ENCODE data around the gene TMEM184B. TPM values are rescaled to one million over a fixed set of nuclear protein-coding genes. Genes with fewer than 3 reads are reported as not detected.

TMEM184B gene
- polyA plus RNA-seq, 4 donors = 7.3 to 47.4 (median 20.3) TPM

- Histone ChIP-seq H3K9me3 (ENCODE audit: control insufficient read depth in 2 of 2, insufficient read depth in 1 of 2, low read depth in 1 of 2, low read length in 1 of 2) (no peaks in the 10 kb centered on the region), H3K27me3 (ENCODE audit: control insufficient read depth in 3 of 3, insufficient read depth in 3 of 3, low read length in 3 of 3) (no peaks in the 10 kb centered on the region), H3K4me1 (ENCODE audit: control insufficient read depth in 3 of 3, insufficient read depth in 2 of 3, low read depth in 1 of 3, low read length in 2 of 3) (peaks cover 0 to 15% (median 5%) of the 10 kb centered on the region in 3 donors), H3K27ac (ENCODE audit: low read depth in 1 of 3, low read length in 2 of 3) (no peak overlapping the region), H3K4me3 (ENCODE audit: low read depth in 1 of 3, low read length in 3 of 3) (no peak overlapping the region), H3K36me3 (ENCODE audit: control insufficient read depth in 3 of 3, insufficient read depth in 2 of 3, low read depth in 1 of 3, low read length in 3 of 3) (peaks cover 0 to 56% (median 0%) of the 10 kb centered on the region in 3 donors)
- no peak for FAIRE-seq
- WGBS, 3 donors = 91 to 94% (median 94%) methylated on average over 7 of the region's 7 CpGs
- no peak for DNase-seq
These were observed 61.3 kb downstream of the TMEM184B start for GRCh38 chr22:38211556-38211955.

GRCh38 chr22:38208551-38208968 lies 64.2 kb downstream of the TMEM184B start:
- DNase-seq (no peak), FAIRE-seq (no peak)
- Histone ChIP-seq H3K27ac (ENCODE audit: low read depth in 1 of 3, low read length in 2 of 3) (no peak overlapping the region), H3K4me3 (ENCODE audit: low read depth in 1 of 3, low read length in 3 of 3) (no peak overlapping the region), H3K4me1 (ENCODE audit: control insufficient read depth in 3 of 3, insufficient read depth in 2 of 3, low read depth in 1 of 3, low read length in 2 of 3) (peaks cover 0 to 12% (median 5%) of the 10 kb centered on the region in 3 donors), H3K36me3 (ENCODE audit: control insufficient read depth in 3 of 3, insufficient read depth in 2 of 3, low read depth in 1 of 3, low read length in 3 of 3) (peaks cover 0 to 58% (median 0%) of the 10 kb centered on the region in 3 donors), H3K27me3 (ENCODE audit: control insufficient read depth in 3 of 3, insufficient read depth in 3 of 3, low read length in 3 of 3) (no peaks in the 10 kb centered on the region), H3K9me3 (ENCODE audit: control insufficient read depth in 2 of 2, insufficient read depth in 1 of 2, low read depth in 1 of 2, low read length in 1 of 2) (no peaks in the 10 kb centered on the region)
- WGBS, 3 donors = 64 to 77% (median 71%) methylated on average over 6 of the region's 6 CpGs

- WGBS, 3 donors = 91 to 95% (median 92%) methylated on average over 7 of the region's 7 CpGs
- no peaks in the 10 kb centered on the region for H3K9me3 ChIP-seq (ENCODE audit: control insufficient read depth in 2 of 2, insufficient read depth in 1 of 2, low read depth in 1 of 2, low read length in 1 of 2)
- FAIRE-seq (no peak), DNase-seq (no peak)
- peaks cover 0 to 15% (median 5%) of the 10 kb centered on the region in 3 donors for H3K4me1 ChIP-seq (ENCODE audit: control insufficient read depth in 3 of 3, insufficient read depth in 2 of 3, low read depth in 1 of 3, low read length in 2 of 3)
- H3K4me3 ChIP-seq (ENCODE audit: low read depth in 1 of 3, low read length in 3 of 3) = no peak overlapping the region
- peaks cover 0 to 58% (median 0%) of the 10 kb centered on the region in 3 donors for H3K36me3 ChIP-seq (ENCODE audit: control insufficient read depth in 3 of 3, insufficient read depth in 2 of 3, low read depth in 1 of 3, low read length in 3 of 3)
- no peak overlapping the region for H3K27ac ChIP-seq (ENCODE audit: low read depth in 1 of 3, low read length in 2 of 3)
- H3K27me3 ChIP-seq (ENCODE audit: control insufficient read depth in 3 of 3, insufficient read depth in 3 of 3, low read length in 3 of 3) = no peaks in the 10 kb centered on the region
These were observed 64.8 kb downstream of the TMEM184B start for GRCh38 chr22:38207898-38208432.

GRCh38 chr22:38205261-38206128 lies 67.3 kb downstream of the TMEM184B start:
- H3K27me3 ChIP-seq (ENCODE audit: control insufficient read depth in 3 of 3, insufficient read depth in 3 of 3, low read length in 3 of 3) = no peaks in the 10 kb centered on the region
- no peak for FAIRE-seq
- peaks cover 0 to 26% (median 5%) of the 10 kb centered on the region in 3 donors for H3K4me1 ChIP-seq (ENCODE audit: control insufficient read depth in 3 of 3, insufficient read depth in 2 of 3, low read depth in 1 of 3, low read length in 2 of 3)
- no peak for DNase-seq
- no peak overlapping the region for H3K4me3 ChIP-seq (ENCODE audit: low read depth in 1 of 3, low read length in 3 of 3)
- H3K36me3 ChIP-seq (ENCODE audit: control insufficient read depth in 3 of 3, insufficient read depth in 2 of 3, low read depth in 1 of 3, low read length in 3 of 3) = peaks cover 0 to 47% (median 0%) of the 10 kb centered on the region in 3 donors
- H3K9me3 ChIP-seq (ENCODE audit: control insufficient read depth in 2 of 2, insufficient read depth in 1 of 2, low read depth in 1 of 2, low read length in 1 of 2) = no peaks in the 10 kb centered on the region
- H3K27ac ChIP-seq (ENCODE audit: low read depth in 1 of 3, low read length in 2 of 3) = peak overlapping the region in 1 of 3 donors; percentile 41
- 74 to 87% (median 84%) methylated on average over 14 to 15 of the region's 15 CpGs for WGBS, 3 donors

GRCh38 chr22:38204784-38205183 lies 68.0 kb downstream of the TMEM184B start:
- 62 to 80% (median 72%) methylated on average over 7 of the region's 7 CpGs for WGBS, 3 donors
- no peak overlapping the region for H3K4me3 ChIP-seq (ENCODE audit: low read depth in 1 of 3, low read length in 3 of 3)
- DNase-seq (no peak), FAIRE-seq (no peak)
- H3K27ac ChIP-seq (ENCODE audit: low read depth in 1 of 3, low read length in 2 of 3) = peak overlapping the region in 1 of 3 donors; percentile 41
- H3K4me1 ChIP-seq (ENCODE audit: control insufficient read depth in 3 of 3, insufficient read depth in 2 of 3, low read depth in 1 of 3, low read length in 2 of 3) = peaks cover 0 to 26% (median 5%) of the 10 kb centered on the region in 3 donors
- H3K9me3 ChIP-seq (ENCODE audit: control insufficient read depth in 2 of 2, insufficient read depth in 1 of 2, low read depth in 1 of 2, low read length in 1 of 2) = no peaks in the 10 kb centered on the region
- H3K27me3 ChIP-seq (ENCODE audit: control insufficient read depth in 3 of 3, insufficient read depth in 3 of 3, low read length in 3 of 3) = no peaks in the 10 kb centered on the region
- H3K36me3 ChIP-seq (ENCODE audit: control insufficient read depth in 3 of 3, insufficient read depth in 2 of 3, low read depth in 1 of 3, low read length in 3 of 3) = peaks cover 0 to 40% (median 0%) of the 10 kb centered on the region in 3 donors

GRCh38 chr22:38203855-38204514 lies 68.8 kb downstream of the TMEM184B start:
- no peaks in the 10 kb centered on the region for H3K9me3 ChIP-seq (ENCODE audit: control insufficient read depth in 2 of 2, insufficient read depth in 1 of 2, low read depth in 1 of 2, low read length in 1 of 2)
- no peak for DNase-seq
- H3K4me3 ChIP-seq (ENCODE audit: low read depth in 1 of 3, low read length in 3 of 3) = peak overlapping the region in 1 of 3 donors; percentile 78
- peak overlapping the region in 1 of 3 donors; percentile 99 for H3K27ac ChIP-seq (ENCODE audit: low read depth in 1 of 3, low read length in 2 of 3)
- peaks cover 0 to 37% (median 0%) of the 10 kb centered on the region in 3 donors for H3K36me3 ChIP-seq (ENCODE audit: control insufficient read depth in 3 of 3, insufficient read depth in 2 of 3, low read depth in 1 of 3, low read length in 3 of 3)
- WGBS, 3 donors = 92 to 95% (median 93%) methylated on average over 3 of the region's 3 CpGs
- FAIRE-seq = no peak
- H3K27me3 ChIP-seq (ENCODE audit: control insufficient read depth in 3 of 3, insufficient read depth in 3 of 3, low read length in 3 of 3) = no peaks in the 10 kb centered on the region
- H3K4me1 ChIP-seq (ENCODE audit: control insufficient read depth in 3 of 3, insufficient read depth in 2 of 3, low read depth in 1 of 3, low read length in 2 of 3) = peaks cover 0 to 26% (median 5%) of the 10 kb centered on the region in 3 donors

GRCh38 chr22:38203090-38203810 lies 69.6 kb downstream of the TMEM184B start:
- H3K9me3 ChIP-seq (ENCODE audit: control insufficient read depth in 2 of 2, insufficient read depth in 1 of 2, low read depth in 1 of 2, low read length in 1 of 2) = no peaks in the 10 kb centered on the region
- peaks cover 0 to 26% (median 5%) of the 10 kb centered on the region in 3 donors for H3K4me1 ChIP-seq (ENCODE audit: control insufficient read depth in 3 of 3, insufficient read depth in 2 of 3, low read depth in 1 of 3, low read length in 2 of 3)
- H3K36me3 ChIP-seq (ENCODE audit: control insufficient read depth in 3 of 3, insufficient read depth in 2 of 3, low read depth in 1 of 3, low read length in 3 of 3) = peaks cover 0 to 31% (median 0%) of the 10 kb centered on the region in 3 donors
- 0 to 7% (median 4%) methylated on average over 19 of the region's 19 CpGs for WGBS, 3 donors
- no peaks in the 10 kb centered on the region for H3K27me3 ChIP-seq (ENCODE audit: control insufficient read depth in 3 of 3, insufficient read depth in 3 of 3, low read length in 3 of 3)
- peak; percentile 78 to 86 for DNase-seq
- peak overlapping the region; percentile 68 to 84 (median 78) for H3K4me3 ChIP-seq (ENCODE audit: low read depth in 1 of 3, low read length in 3 of 3)
- no peak for FAIRE-seq
- peak overlapping the region; percentile 96 to 99 (median 98) for H3K27ac ChIP-seq (ENCODE audit: low read depth in 1 of 3, low read length in 2 of 3)
